GM19099 (cell line): ENCODE data around the gene TMEM81.
A peak's percentile ranks its signal among the peaks of the same experiment; 100 is the strongest.

Experiments used
- POLR2A ChIP-seq: IDR thresholded peaks from 3 replicates; pipeline ENCODE4 v1.6.1; 2011; ENCODE audit warnings: low read depth; ENCODE audit not compliant: insufficient read length; ENCODE audit errors: extremely low read depth

TMEM81 gene, protein sequence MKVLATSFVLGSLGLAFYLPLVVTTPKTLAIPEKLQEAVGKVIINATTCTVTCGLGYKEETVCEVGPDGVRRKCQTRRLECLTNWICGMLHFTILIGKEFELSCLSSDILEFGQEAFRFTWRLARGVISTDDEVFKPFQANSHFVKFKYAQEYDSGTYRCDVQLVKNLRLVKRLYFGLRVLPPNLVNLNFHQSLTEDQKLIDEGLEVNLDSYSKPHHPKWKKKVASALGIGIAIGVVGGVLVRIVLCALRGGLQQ

DNA sequence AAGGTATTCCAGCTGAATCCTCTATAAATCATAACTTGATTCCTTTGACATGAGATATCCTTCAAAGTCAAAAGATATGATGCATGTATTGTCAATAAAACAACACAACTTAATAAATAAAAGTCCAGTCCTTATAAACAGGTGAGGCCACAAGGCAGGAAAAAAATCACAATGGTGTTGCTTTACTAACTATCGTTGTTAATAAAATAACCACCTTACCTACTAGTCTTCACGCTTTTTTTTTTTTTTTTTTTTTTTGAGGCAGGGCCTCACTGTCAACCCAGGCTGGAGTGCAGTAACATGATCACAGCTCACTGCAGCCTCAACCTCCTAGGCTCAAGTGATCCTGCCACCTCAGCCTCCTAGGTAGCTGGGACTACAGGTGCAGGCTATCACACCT is at the start of gene TMEM81:
Gene TMEM81, minus strand, starts transcription at position 101 of the 400 bp plus-strand sequence. CDS start 140 bp downstream, outside the sequence.
- TF ChIP-seq POLR2A: no peak

DNA sequence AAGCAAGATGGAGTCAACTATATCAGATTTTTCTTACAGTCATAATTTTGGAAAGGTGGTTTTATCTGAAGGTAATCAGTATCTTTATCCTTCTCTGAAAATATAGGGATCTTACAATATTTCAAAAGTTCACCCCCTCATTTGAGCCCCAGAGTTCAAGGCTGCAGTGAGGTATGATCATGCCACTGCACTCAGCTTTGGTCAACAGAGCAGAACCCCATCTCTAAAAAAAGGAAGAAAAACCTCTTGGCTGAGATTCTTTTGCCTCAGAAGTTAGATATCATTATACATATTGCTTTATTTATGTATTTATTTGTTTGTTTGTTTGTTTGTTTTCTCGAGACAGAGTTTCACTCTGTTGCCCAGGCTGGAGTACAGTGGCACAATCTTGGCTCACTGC is 49.0 kb upstream of the TMEM81 start:
- no peak for TF ChIP-seq POLR2A

DNA sequence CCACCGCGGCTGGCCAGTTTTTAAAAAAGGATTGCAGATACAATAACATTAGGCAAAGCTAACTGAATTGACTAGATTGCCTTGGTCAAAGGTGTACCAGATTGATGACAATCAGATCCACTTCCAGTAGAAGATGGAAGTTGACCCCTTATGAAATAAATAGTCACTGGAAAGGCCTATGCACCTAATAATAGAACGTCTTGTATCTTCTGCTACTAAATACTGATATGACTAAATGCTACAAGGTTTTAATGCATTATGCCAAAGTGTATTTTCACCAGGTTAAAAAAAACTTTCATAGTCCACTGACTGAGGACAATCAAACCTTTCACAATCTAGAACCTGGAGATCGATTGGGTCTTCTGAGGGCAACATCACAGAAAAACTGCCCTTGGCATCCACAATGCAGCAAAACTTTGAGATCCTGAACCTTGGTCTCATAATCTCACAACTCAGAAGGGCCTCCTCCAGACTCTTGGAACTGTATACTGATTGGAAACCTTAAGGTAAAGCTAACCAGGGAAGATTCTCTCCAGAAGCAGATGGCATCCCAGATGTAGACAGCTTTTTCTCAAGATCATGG is 45.3 kb upstream of the TMEM81 start:
- no peak for TF ChIP-seq POLR2A

DNA sequence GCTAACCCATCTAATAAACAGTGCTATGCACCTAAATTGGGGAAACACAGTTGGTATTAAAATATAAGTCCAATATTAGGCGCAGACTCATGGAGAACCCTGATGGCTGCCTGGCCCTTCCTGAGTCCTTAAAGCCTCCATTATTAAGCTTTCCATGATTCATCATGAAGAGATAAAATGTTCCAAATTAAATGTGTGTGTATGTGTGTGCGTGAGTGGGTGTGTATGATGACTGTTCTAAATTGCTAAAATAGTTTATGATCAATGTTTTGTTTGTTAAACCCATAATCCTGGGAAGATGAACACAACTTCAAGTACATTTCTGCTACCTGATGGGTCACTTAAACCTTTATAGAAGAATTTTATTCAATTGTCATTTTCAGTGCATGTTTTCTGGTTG is 43.8 kb upstream of the TMEM81 start:
- no peak for TF ChIP-seq POLR2A

DNA sequence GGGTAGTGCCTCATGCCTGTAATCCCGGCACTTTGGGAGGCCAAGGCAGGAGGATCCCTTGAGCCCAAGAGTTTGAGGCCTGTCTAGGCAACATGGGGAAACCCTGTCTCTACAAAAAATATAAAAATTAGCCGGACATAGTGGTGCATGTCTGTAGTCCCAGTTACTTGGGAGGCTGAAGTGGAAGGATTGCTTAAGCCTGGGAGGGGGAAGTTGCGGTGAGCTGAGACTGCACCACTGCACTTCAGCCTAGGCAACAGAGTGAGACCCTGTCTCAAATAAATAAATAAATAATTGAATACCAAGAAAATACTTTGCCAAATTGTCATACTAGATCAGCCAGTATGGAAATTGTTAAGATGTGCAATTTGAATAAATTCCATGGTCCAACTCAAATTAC is 43.4 kb upstream of the TMEM81 start:
- no peak for TF ChIP-seq POLR2A

DNA sequence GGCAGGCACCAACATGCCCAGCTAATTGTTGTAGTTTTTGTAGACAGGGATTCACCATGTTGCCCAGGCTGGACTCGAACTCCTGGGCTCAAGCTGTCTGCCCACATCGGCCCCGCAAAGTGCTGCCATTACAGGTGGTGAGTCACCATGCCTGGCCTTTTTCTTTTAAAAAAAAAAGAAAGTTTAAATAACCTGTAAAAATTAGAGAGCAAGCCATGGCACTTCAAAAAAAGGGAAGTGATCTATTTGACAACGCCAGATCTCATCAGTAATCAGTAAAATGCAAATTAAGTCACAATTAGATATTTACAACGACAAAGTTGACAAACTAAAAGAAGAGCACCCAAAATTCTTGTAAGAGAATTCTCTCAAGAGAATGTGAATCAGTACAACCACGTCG is 40.5 kb upstream of the TMEM81 start:
- TF ChIP-seq POLR2A: no peak

DNA sequence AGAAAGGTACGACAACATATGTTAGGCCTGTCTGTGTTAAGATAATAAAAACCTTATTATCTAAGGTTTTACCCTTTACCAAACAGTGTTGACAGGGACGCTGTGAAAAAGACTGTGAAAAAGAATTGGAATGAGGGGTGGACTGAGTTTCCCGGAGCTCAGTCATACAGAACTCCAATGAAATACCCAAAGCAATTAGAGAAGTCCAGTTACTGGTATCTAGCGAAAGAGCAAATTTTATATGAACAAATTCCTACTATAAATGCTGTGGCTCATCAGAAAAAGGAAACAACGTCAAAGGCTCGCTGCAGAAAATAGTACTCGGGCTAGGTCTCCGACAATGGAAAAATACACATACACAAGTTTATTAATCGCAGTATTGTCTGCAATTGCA is 38.2 kb upstream of the TMEM81 start:
- no peak for TF ChIP-seq POLR2A

DNA sequence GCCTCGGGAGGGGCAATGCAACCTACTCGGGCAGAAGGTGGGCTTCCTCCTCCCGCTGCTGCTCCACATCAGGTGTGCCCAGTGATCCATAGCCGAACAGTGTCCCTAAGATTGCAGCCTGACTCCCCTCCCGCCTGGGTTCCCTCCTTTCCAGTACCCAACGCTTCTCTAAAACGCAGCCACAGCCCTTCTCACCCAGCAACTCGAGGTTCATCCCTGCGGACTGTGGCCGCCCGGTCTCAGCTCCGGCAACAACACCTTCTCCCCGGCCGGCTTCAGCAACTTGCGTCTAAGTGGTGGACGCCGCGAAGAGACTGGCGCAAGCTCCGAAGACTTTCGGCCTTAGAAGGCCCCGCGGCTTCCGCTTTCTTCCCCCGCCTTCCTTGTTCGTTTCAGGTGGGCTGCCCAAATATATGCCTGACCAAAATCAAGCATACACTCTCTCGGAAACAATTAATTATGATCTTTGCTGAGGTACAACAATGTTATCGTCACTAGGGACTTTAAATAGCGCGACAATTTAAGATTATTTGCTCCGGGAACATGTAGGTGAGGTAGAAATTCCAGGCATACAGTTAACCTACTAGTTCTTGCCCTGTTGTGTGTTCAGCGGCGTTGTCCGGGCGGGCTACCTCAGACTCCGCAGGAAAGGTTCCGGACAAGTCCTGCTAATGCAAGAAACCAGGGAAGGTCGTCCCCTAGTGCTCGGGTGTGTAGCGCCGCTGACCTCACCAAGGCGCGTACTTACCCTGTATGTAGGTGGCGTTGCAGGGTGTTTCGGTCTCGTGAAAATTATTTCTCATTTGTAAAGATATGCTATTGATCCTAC is 37.6 kb upstream of the TMEM81 start, which contains the start of gene RBBP5:
Gene RBBP5, minus strand, starts transcription at position 319 of the 829 bp plus-strand sequence. Its CDS starts 105 bp downstream, at position 214.
- peak; percentile 97 for TF ChIP-seq POLR2A

DNA sequence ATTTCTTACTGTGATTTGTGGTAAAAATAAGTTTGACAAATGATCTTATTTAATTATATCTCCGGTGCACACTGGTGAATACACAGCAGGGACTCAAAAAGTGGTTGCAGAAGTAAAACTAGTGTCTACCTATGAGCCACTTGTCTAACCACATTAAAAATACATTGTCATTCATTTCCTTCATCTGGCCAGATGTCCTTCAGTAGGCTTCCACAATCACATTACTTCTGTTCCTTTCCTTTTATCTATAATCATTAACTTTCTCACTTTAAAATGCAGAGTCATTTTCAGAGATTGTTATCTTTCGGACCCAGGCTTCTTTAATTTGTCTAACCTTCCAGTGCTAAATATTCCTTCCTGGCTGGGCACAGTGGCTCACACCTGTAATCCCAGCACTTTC is 34.5 kb upstream of the TMEM81 start:
- no peak for TF ChIP-seq POLR2A

DNA sequence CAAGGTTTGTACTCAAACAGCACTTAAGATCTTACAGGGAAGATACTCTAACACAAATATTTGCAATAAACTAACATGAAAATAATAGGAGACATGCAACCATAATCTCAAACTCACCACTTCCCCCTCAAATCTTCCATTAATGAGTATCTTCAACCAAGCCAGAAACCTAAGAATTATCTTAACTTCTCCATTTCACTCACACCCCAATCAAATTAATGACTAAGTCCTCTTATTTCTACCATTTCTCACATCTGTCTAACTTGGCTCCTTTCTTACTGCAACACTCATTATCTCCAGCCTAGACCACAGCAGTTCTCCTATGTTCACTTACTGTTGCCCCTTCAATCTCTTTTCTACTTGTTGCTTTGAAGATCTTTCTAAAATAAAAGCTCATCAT is 27.1 kb upstream of the TMEM81 start:
- TF ChIP-seq POLR2A: no peak

DNA sequence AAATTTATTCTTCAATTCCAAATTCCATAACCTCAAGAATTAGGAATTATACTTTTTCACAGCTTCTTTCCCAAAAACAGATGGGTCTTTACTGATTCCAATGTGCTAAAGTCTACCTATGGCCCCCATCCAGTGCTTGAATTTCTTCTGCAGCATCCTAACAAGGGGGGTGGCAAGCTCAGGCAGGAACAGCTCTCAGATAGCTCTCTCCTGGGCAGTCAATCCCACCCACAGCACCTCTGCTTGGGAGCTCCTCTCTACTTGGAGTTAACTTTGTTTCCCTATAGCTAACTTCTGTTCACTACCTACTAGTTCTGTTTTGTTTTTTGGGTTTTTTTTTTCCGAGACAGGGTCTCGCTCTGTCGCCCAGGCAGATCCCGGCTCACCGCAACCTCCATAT is 25.5 kb upstream of the TMEM81 start:
- TF ChIP-seq POLR2A: no peak

DNA sequence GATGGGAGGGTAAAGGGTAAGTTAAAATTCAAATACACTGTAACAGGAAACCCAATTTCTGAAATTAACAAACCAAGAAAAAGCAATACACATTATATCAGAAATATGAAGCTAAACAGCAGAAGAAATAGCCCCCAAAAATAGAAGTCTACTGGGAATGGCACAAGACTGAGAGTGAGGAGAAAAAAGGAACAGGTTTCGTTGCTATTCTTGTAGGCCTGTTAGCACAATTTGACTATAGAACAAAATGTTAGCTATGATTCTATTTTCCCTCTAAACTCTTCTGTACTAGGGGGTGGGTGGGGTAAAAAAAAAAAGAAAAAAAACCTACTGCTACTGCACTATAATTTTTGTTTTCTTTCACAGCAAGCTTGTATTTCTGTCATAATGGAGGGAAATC is 25.0 kb upstream of the TMEM81 start:
- TF ChIP-seq POLR2A: no peak

DNA sequence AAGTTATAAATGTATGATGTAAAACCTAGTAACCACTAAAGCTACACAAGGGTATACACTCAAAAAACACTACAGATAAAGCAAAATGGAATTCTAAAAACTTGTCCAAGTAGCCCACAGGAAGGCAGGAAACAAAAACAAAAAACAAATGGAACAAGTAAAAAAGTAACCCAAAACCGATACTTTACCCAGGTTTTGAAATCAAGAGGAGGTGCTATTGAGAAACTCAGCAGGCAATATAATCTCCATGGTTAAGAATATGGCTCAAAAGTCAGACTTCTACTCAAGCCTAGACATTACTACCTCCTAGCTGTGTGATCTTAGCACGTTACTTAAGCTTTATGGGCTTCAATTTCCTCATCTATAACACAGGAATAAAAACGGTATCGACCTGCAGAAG is 24.2 kb upstream of the TMEM81 start:
- no peak for TF ChIP-seq POLR2A

DNA sequence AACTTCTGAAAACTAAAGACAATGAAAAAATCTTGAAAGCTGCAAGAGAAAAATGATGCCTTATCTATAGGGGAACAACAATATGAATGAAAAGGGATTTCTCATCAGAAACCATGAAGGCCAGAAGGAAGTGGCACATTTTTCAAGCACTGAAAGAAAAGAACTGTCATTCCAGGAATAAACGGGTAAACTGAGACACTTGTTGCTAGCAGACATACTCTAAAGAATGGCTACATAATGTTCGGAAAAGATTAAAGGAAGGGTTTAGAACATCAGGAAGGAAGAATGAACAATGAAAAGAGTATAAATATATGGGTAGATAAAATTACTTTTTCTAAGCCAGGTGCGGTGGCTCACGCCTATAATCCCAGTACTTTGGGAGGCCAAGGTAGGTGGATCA is 23.1 kb upstream of the TMEM81 start:
- no peak for TF ChIP-seq POLR2A

DNA sequence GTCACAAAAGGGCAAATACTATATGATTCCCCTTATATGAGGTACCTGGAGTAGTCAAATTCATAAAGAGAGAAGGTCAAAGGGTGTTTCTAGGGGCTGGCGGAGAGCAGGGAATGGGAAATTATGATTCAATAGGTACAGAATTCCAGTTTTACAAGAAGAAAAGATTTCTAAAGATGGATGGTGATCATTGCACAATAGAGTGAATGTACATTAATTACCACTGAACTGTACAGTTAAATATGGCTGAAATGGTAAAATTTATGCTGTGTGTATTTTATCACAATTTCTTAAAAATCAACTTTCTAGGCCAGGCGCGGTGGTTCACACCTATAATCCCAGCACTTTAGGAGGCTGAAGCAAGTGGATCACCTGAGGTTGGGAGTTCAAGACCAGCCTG is 18.1 kb upstream of the TMEM81 start:
- TF ChIP-seq POLR2A: no peak

DNA sequence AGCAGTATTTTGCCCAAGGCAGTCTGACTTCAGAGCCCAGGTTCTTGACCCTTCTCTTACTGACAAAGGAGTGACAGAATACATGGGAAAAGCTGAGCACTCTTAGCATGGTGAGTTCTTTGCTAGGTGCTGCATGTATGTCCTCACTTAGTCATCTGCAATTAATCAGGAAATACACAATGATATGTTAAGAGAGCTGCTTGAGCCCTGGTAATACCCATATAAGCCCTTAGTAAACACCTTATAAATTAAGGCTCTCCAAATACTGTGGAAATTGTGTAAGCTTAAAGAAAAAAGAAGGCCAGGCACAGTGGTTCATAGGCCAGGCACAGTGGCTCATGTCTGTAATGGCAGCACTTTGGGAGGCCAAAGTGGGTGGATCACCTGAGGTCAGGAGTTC is 14.0 kb upstream of the TMEM81 start:
- no peak for TF ChIP-seq POLR2A

DNA sequence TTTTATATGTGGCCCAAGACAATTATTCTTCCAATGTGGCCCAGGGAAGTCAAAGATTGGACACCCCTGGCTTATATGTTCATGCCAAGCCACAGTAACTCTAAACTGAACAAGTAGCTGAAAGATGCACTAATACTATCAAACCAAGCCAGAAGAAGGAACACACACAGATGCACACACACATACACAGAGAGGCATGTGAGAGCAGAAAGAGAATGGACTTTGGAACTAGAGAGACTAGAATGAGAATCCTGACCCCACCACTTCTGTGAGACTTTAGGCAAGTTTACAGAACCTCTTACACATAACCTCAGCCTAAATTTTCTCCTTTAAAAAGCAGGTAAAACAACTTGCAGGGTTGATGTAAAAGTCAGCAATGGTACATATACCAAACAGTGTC is 11.2 kb upstream of the TMEM81 start:
- no peak for TF ChIP-seq POLR2A
